HG02852 (cell line): ENCODE measurements around the gene SPRR4.

ENCODE experiments used
- ATAC-seq: cut with Tn5 transposase; IDR thresholded peaks from one replicate; pipeline ENCODE4 v1.9.1; 2021; ENCODE audit warnings: mild to moderate bottlenecking, moderate library complexity; ENCODE audit not compliant: unreplicated experiment

Gene SPRR4

GRCh38 chr1:152964536-152964935, 5.9 kb upstream of the SPRR4 start:
- ATAC-seq: no peak

- no peak for ATAC-seq
These were observed 4.6 kb upstream of the SPRR4 start for GRCh38 chr1:152965853-152966252.

GRCh38 chr1:152967201-152967600, 3.2 kb upstream of the SPRR4 start:
- no peak for ATAC-seq

GRCh38 chr1:152968248-152968647, 2.2 kb upstream of the SPRR4 start:
- peak; percentile 78 for ATAC-seq

- no peak for ATAC-seq
These were observed 1.4 kb upstream of the SPRR4 start for GRCh38 chr1:152969036-152969435.

GRCh38 chr1:152972196-152972886, 1.9 kb downstream of the SPRR4 start:
- no peak for ATAC-seq

GRCh38 chr1:152976688-152977087, 6.2 kb downstream of the SPRR4 start:
- ATAC-seq: no peak

GRCh38 chr1:152977614-152978013, 7.2 kb downstream of the SPRR4 start:
- ATAC-seq: no peak

- no peak for ATAC-seq
These were observed 10.2 kb downstream of the SPRR4 start for GRCh38 chr1:152980676-152981075.

GRCh38 chr1:152981146-152981871, 10.9 kb downstream of the SPRR4 start:
- ATAC-seq: no peak

- no peak for ATAC-seq
These were observed 11.6 kb downstream of the SPRR4 start for GRCh38 chr1:152982076-152982475.

GRCh38 chr1:152983234-152983633, 12.8 kb downstream of the SPRR4 start:
- no peak for ATAC-seq

GRCh38 chr1:152983743-152984142, 13.3 kb downstream of the SPRR4 start, which contains the start of gene SPRR1A:
Gene SPRR1A, plus strand, starts transcription at chr1:152984081. Its CDS starts 1,150 bp downstream, at chr1:152985231.
- ATAC-seq: no peak

- ATAC-seq: no peak
These were observed 16.1 kb downstream of the SPRR4 start for GRCh38 chr1:152986578-152986977.

- no peak for ATAC-seq
These were observed 22.7 kb downstream of the SPRR4 start for GRCh38 chr1:152993186-152993585.

GRCh38 chr1:152995842-152996241, 25.4 kb downstream of the SPRR4 start:
- no peak for ATAC-seq

GRCh38 chr1:152996633-152997400, 26.4 kb downstream of the SPRR4 start:
- ATAC-seq: no peak

- no peak for ATAC-seq
These were observed 27.5 kb downstream of the SPRR4 start for GRCh38 chr1:152997901-152998300.

GRCh38 chr1:152998476-152998875, 28.0 kb downstream of the SPRR4 start:
- no peak for ATAC-seq

- no peak for ATAC-seq
These were observed 29.4 kb downstream of the SPRR4 start for GRCh38 chr1:152999818-153000217.

GRCh38 chr1:153000294-153000693, 29.8 kb downstream of the SPRR4 start:
- ATAC-seq: no peak

GRCh38 chr1:153001382-153001781, 30.9 kb downstream of the SPRR4 start, which contains the start of gene SPRR3:
Gene SPRR3, plus strand, starts transcription at chr1:153001749. Its CDS starts 1,272 bp downstream, at chr1:153003021.
- ATAC-seq: no peak
